Measurements from ENCODE around the gene SCYGR6. TPM values are rescaled to one million over a fixed set of nuclear protein-coding genes. Genes with fewer than 3 reads are reported as not detected.

SCYGR6 gene
- total RNA-seq, 2 experiments from 2014 or later: not detected

GRCh38 chr2:227677928-227678327 lies 46.6 kb downstream of the SCYGR6 start:
- POLR2A ChIA-PET: no interaction called here
- no peaks in the 10 kb centered on the region for H3K9me3 ChIP-seq (ENCODE audit: control insufficient read depth in 1 of 2, insufficient read depth in 1 of 2, low read length in 2 of 2)
- H3K36me3 ChIP-seq (ENCODE audit: insufficient read depth, low read length): no peaks in the 10 kb centered on the region
- H3K4me1 ChIP-seq (ENCODE audit: insufficient read depth, low read length): no peaks in the 10 kb centered on the region
- H3K4me3 ChIP-seq (ENCODE audit: low read length): no peak overlapping the region
- Mint-ChIP-seq H3K27me3 (peaks cover 12% of the 10 kb centered on the region), H3K4me3 (no peak overlapping the region), H3K27ac (no peak overlapping the region), H3K4me1 (ENCODE audit: low read depth) (no peaks in the 10 kb centered on the region), H3K9me3 (no peaks in the 10 kb centered on the region), H3K36me3 (ENCODE audit: low read depth) (no peaks in the 10 kb centered on the region)
- intact Hi-C loops (cut with DNase I, micrococcal nuclease): no loop called here
- DNase-seq (no peak), ATAC-seq (ENCODE audit: poor library complexity) (no peak)
- TF ChIP-seq CTCF (IDR thresholded peaks at IDR 0.05): no peak
- H3K27me3 ChIP-seq (ENCODE audit: control insufficient read depth in 1 of 2, insufficient read depth in 2 of 2, low read length in 2 of 2): peaks cover 0 to 2% of the 10 kb centered on the region in 2 experiments
- CTCF ChIA-PET: no interaction called here
- H3K27ac ChIP-seq (ENCODE audit: low read depth in 1 of 2, low read length in 2 of 2): no peak overlapping the region

- intact Hi-C loops (cut with DNase I, micrococcal nuclease): no loop called here
- no peak for DNase-seq
- no peaks in the 10 kb centered on the region for H3K36me3 Mint-ChIP-seq (ENCODE audit: low read depth)
- H3K27ac Mint-ChIP-seq: no peak overlapping the region
- H3K4me3 Mint-ChIP-seq: no peak overlapping the region
- H3K27ac ChIP-seq (ENCODE audit: low read depth in 1 of 2, low read length in 2 of 2): no peak overlapping the region
- no peaks in the 10 kb centered on the region for H3K9me3 Mint-ChIP-seq
- H3K4me1 Mint-ChIP-seq (ENCODE audit: low read depth): no peaks in the 10 kb centered on the region
- H3K36me3 ChIP-seq (ENCODE audit: insufficient read depth, low read length): no peaks in the 10 kb centered on the region
- no peaks in the 10 kb centered on the region for H3K4me1 ChIP-seq (ENCODE audit: insufficient read depth, low read length)
- ATAC-seq (ENCODE audit: poor library complexity): no peak
- H3K27me3 Mint-ChIP-seq: peaks cover 12% of the 10 kb centered on the region
- CTCF ChIA-PET: no interaction called here
- H3K27me3 ChIP-seq (ENCODE audit: control insufficient read depth in 1 of 2, insufficient read depth in 2 of 2, low read length in 2 of 2): peaks cover 0 to 2% of the 10 kb centered on the region in 2 experiments
- no peaks in the 10 kb centered on the region for H3K9me3 ChIP-seq (ENCODE audit: control insufficient read depth in 1 of 2, insufficient read depth in 1 of 2, low read length in 2 of 2)
- POLR2A ChIA-PET: no interaction called here
- no peak for TF ChIP-seq CTCF (IDR thresholded peaks at IDR 0.05)
- no peak overlapping the region for H3K4me3 ChIP-seq (ENCODE audit: low read length)
These were observed 50.1 kb downstream of the SCYGR6 start for GRCh38 chr2:227674485-227674884.

Other genes starting within 250 kb of the SCYGR6 start
- not detected for gene SCYGR2, start 125.9 kb downstream of the SCYGR6 start, total RNA-seq
- not detected for gene SCYGR3, start 109.9 kb downstream of the SCYGR6 start, total RNA-seq
- gene SCYGR4, start 107.3 kb downstream of the SCYGR6 start, total RNA-seq: not detected
- gene SCYGR5, start 58.0 kb downstream of the SCYGR6 start, total RNA-seq: not detected
- not detected for gene SLC19A3, start 6.7 kb downstream of the SCYGR6 start, total RNA-seq
- not detected for gene SCYGR7, start 3.6 kb upstream of the SCYGR6 start, total RNA-seq
- not detected for gene SCYGR8, start 21.1 kb upstream of the SCYGR6 start, total RNA-seq
- gene CCL20, start 89.1 kb upstream of the SCYGR6 start, total RNA-seq: 1 to 10 TPM; 1.5 to 2.2 TPM
- gene DAW1, start 146.9 kb upstream of the SCYGR6 start, total RNA-seq: not detected